Measurements from ENCODE around the gene RSPH1. TPM values are rescaled to one million over a fixed set of nuclear protein-coding genes. Genes with fewer than 3 reads are reported as not detected.

Gene RSPH1
- total RNA-seq, 1 experiment from 2014 or later: 0.31 TPM

DNA sequence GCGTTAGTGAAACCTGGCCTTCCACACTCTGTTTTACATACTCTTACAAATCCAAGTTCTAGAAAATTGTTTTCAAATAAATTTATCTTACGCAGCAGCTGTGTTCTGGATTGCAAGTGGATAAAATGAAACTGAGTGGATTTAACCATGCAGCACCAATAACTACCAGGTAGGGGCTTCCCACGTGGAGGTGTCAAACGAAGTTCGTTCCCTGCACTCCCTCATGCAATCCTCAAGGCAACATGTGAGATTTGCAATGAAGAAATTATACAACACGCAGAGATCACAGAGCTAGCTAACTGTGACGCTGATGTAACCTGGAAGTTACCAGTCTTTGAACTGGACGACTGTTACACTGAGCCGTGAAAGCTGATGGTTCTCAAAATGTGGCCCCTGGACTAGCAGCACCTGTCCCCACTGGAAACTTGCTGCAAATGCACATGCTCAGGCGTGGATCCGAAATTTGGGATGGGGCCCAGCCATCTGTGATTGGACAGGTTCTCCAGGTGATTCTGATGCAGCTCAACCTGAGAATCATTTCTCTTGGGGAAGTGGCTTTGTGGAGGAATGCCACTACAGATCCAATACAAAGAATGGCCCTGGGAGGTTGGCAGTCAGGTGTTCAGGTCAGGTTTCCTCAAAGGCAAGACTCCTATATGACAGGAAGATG lies 36.3 kb downstream of the RSPH1 start:
- TF ChIP-seq, protein P1, sequence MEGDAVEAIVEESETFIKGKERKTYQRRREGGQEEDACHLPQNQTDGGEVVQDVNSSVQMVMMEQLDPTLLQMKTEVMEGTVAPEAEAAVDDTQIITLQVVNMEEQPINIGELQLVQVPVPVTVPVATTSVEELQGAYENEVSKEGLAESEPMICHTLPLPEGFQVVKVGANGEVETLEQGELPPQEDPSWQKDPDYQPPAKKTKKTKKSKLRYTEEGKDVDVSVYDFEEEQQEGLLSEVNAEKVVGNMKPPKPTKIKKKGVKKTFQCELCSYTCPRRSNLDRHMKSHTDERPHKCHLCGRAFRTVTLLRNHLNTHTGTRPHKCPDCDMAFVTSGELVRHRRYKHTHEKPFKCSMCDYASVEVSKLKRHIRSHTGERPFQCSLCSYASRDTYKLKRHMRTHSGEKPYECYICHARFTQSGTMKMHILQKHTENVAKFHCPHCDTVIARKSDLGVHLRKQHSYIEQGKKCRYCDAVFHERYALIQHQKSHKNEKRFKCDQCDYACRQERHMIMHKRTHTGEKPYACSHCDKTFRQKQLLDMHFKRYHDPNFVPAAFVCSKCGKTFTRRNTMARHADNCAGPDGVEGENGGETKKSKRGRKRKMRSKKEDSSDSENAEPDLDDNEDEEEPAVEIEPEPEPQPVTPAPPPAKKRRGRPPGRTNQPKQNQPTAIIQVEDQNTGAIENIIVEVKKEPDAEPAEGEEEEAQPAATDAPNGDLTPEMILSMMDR (conservative IDR thresholded peaks at IDR 0.05): no peak
- Mint-ChIP-seq H3K4me3 (no peak overlapping the region), H3K36me3 (ENCODE audit: insufficient read depth in 1 of 3, low read depth in 3 of 3) (peaks cover 0 to 2% (median 0%) of the 10 kb centered on the region in 3 experiments; a peak in 2 of 7 replicates), H3K27me3 (ENCODE audit: low read depth) (peaks cover 11% of the 10 kb centered on the region), H3K4me1 (peaks cover 47 to 54% of the 10 kb centered on the region in 2 experiments), H3K9me3 (peaks cover 6 to 8% of the 10 kb centered on the region in 2 experiments; a peak in 4 of 5 replicates), H3K27ac (no peak overlapping the region; a peak in 1 of 7 replicates)
- Histone ChIP-seq H3K79me2 (ENCODE audit: insufficient read depth, low read length) (no peaks in the 10 kb centered on the region), H3K27me3 (ENCODE audit: insufficient read depth, low read length) (no peaks in the 10 kb centered on the region), H3K23ac (ENCODE audit: insufficient read length, low read depth, low read length) (no peak overlapping the region), H2BK120ac (ENCODE audit: low read depth, low read length, poor library complexity, severe bottlenecking) (no peak overlapping the region), H2AK5ac (ENCODE audit: insufficient read length, low read length) (no peak overlapping the region), H3K9ac (ENCODE audit: extremely low read depth, insufficient read length, low read length) (no peak overlapping the region), H3K23me2 (ENCODE audit: insufficient read length, low read depth, low read length, poor library complexity, severe bottlenecking) (no peaks in the 10 kb centered on the region), H3K9me3 (ENCODE audit: control insufficient read depth, low read depth, low read length) (no peaks in the 10 kb centered on the region), H2BK5ac (ENCODE audit: insufficient read length, low read length) (no peak overlapping the region), H2AFZ (ENCODE audit: low read length) (no peak overlapping the region), H4K8ac (replicated peaks; ENCODE audit: insufficient read length, low read depth, low read length) (no peak overlapping the region), H2BK12ac (ENCODE audit: insufficient read length, low read depth, low read length) (no peak overlapping the region), H3K4ac (ENCODE audit: low read depth, low read length) (no peak overlapping the region), H3K4me1 (ENCODE audit: insufficient read depth, low read length) (no peaks in the 10 kb centered on the region; the same call in 1 of the 2 replicates), H3T11ph (ENCODE audit: low read length) (no peak overlapping the region), H4K20me1 (ENCODE audit: control insufficient read depth, insufficient read depth, insufficient read length) (no peaks in the 10 kb centered on the region), H3K27ac (ENCODE audit: insufficient read length, low read depth, low read length) (no peak overlapping the region), H2BK15ac (ENCODE audit: low read depth, low read length) (no peak overlapping the region), H3K14ac (ENCODE audit: insufficient read depth, low read length) (no peak overlapping the region), H4K5ac (ENCODE audit: insufficient read length, low read depth, low read length) (no peak overlapping the region), H3K56ac (ENCODE audit: insufficient read length, low read depth, low read length) (no peak overlapping the region), H2BK20ac (ENCODE audit: low read depth, low read length, poor library complexity, severe bottlenecking) (no peak overlapping the region), H3K18ac (ENCODE audit: insufficient read length, low read depth, low read length) (no peak overlapping the region), H3K79me1 (ENCODE audit: insufficient read depth, low read depth, low read length, poor library complexity, severe bottlenecking) (no peaks in the 10 kb centered on the region), H4K91ac (ENCODE audit: insufficient read length, low read depth, low read length) (no peak overlapping the region), H3K4me2 (ENCODE audit: insufficient read depth, insufficient read length, low read length) (no peak overlapping the region)
- no CpG with 5 or more reads among the region's 11 CpGs for WGBS (ENCODE audit: extremely low coverage, insufficient read length, low lambda C conversion rate)
- no peak for DNase-seq

Measured in H9 (cell line).